AG04449 (cell line): ENCODE measurements around the gene HSP90B1.

Experiments
- CTCF ChIA-PET: fragments of 350-600 bp; formaldehyde crosslinking; extraction: SDS; loops from one replicate; lab custom pipeline; 2021; ENCODE audit warnings: antibody characterized with exemption; lab: Yijun Ruan, JAX
- POLR2A ChIA-PET: fragments of 400-600, 350-600 bp; formaldehyde crosslinking; extraction: SDS; loops from one replicate; lab custom pipeline; 2020; ENCODE audit warnings: antibody characterized with exemption, inconsistent platforms; lab: Yijun Ruan, JAX
- DNase-seq: peaks from one replicate; pipeline ENCODE4 v3.0.0-alpha.2; 2010; ENCODE audit warnings: low read depth, low spot score
- H3K4me3 ChIP-seq: 2 replicates; pipeline ENCODE4 v1.5.1; 2011; ENCODE audit warnings: low read depth, mild to moderate bottlenecking, control low read depth, low read length
- TF ChIP-seq, protein P1 (sequence below): IDR thresholded peaks from one replicate; pipeline ENCODE4 v1.5.1; 2011; ENCODE audit warnings: mild to moderate bottlenecking, moderate library complexity, low read length, control low read depth, inconsistent platforms; ENCODE audit not compliant: insufficient read depth; ENCODE audit errors: missing control alignments

Gene HSP90B1

DNA sequence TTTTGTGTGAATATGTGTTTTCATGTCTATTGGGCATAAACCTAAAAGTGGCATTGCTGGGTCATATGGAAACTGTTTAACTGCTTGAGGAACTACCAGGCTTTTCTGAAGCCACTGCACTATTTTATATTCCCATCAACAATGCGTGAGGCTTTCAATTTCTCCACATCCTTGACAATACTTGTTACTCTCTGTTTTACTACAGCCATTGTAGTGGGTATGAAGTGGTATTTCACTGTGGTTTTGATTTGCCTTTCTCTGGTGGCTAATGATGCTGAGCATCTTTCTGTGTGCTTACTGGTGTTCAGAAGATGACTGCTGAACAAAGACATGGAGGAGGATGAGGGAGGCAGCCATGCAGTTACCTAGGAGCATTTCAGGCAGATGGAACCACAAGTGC is 22.3 kb downstream of the HSP90B1 start:
- TF ChIP-seq, protein P1, sequence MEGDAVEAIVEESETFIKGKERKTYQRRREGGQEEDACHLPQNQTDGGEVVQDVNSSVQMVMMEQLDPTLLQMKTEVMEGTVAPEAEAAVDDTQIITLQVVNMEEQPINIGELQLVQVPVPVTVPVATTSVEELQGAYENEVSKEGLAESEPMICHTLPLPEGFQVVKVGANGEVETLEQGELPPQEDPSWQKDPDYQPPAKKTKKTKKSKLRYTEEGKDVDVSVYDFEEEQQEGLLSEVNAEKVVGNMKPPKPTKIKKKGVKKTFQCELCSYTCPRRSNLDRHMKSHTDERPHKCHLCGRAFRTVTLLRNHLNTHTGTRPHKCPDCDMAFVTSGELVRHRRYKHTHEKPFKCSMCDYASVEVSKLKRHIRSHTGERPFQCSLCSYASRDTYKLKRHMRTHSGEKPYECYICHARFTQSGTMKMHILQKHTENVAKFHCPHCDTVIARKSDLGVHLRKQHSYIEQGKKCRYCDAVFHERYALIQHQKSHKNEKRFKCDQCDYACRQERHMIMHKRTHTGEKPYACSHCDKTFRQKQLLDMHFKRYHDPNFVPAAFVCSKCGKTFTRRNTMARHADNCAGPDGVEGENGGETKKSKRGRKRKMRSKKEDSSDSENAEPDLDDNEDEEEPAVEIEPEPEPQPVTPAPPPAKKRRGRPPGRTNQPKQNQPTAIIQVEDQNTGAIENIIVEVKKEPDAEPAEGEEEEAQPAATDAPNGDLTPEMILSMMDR = no peak
- no peak overlapping the region for H3K4me3 ChIP-seq
- ChIA-PET POLR2A (no interaction called here), CTCF (interaction anchor here (2.3 kb wide), 1 partner anchor 157 kb away, joined by 5 read pairs; no protein-coding TSS in a partner anchor)
- no peak for DNase-seq

DNA sequence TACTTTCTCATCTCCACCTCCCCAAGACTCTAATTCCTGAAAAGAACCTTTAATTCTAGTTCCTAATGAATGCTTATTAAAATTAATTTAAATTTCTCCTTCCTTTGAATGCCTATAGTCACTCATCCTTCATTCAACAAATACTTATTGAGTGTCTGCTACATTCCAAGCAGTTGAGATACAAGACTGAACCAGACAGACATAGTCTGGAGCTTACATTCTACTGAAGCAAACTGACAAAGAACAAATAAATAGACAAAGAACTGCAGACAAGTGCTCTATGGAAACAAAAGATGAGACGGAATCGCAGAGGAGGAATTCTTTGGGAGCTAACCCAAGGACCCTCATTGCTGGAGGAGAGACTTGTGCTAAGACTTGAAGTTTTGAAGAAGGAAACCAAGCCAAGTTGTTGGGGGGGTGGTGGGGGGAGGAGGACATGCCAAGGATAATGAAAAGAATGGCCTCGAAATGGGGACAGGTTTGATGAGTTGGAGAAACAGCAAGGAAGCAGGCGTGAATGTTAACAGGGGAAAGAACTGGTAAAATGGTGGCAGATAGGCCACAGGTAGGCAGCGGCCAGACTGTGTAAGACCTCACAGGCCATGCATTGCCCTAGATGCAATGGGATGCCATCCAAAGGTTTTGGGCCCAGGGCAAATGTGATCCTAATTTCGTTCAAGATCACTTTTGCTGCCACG is 25.8 kb downstream of the HSP90B1 start:
- peak overlapping the region; percentile 87 for H3K4me3 ChIP-seq
- TF ChIP-seq, protein P1 = no peak
- no peak for DNase-seq
- ChIA-PET CTCF (interaction anchor here (1.1 to 1.5 kb wide), 6 partner anchors 10 to 79 kb away, joined by 3 to 13 read pairs (median 4); partner anchors contain the start of gene TDG), POLR2A (interaction anchor here (0.8 to 2.8 kb wide), 5 partner anchors 10 to 94 kb away, joined by 3 to 44 read pairs (median 4); partner anchors contain the start of genes GLT8D2, HSP90B1 and TDG)

DNA sequence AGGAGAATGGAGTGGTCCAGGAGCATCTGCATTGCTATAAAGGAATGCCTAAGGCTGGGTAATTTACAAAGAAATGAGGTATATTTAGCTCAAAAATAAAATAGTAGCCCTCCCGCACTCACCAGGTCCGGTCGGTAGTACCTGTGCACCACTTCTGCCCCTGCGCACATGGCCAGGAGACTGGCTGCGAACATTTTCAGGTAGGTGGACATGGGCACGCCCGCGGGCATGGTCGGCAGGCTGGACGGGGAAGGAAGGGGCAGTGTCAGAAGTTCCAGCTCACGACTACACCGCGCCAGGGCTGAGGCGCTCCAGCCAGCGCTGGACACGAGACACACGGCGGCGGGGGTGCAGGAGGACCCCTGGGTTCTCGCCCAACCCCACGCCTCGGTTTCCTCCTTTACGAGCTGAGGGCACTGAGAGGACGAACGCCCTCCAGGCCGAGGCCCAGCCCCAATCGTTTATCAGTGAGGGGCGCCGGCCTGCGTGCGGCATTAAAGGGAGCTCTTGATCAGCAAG is 26.4 kb downstream of the HSP90B1 start:
- no peak for DNase-seq
- ChIA-PET POLR2A (interaction anchor here (0.6 to 2.8 kb wide), 7 partner anchors 9 to 181 kb away, joined by 3 to 44 read pairs (median 4); partner anchors contain the start of genes GLT8D2, HSP90B1, NFYB and TDG), CTCF (interaction anchor here (0.6 to 1.5 kb wide), 6 partner anchors 9 to 152 kb away, joined by 3 to 13 read pairs (median 4); partner anchors contain the start of gene TDG)
- TF ChIP-seq, protein P1 = no peak
- H3K4me3 ChIP-seq = peak overlapping the region; percentile 87

DNA sequence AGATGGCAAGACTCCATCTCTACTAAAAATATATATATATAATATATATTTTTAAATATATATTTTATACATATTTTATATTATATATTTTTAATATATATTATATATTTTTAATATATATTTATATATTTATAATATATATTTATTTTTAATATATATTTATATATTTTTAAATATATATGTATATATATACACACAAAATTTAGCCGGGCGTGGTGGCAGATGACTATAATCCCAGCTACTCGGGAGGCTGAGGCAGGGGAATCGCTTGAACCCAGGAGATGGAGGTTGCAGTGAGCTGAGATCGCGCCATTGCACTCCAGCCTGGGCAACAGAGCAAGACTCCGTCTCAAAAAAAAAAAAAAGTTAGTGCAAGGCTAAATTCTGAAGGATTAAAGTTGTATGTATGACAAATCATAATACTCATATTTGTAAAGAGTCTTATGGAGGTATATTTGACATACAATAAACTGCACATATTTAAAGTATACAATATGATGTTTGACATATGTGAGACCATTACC is 27.7 kb downstream of the HSP90B1 start:
- ChIA-PET CTCF (no interaction called here), POLR2A (no interaction called here)
- no peak for DNase-seq
- H3K4me3 ChIP-seq = no peak overlapping the region
- TF ChIP-seq, protein P1 = no peak

- CTCF ChIA-PET = no interaction called here
- TF ChIP-seq, protein P1 = no peak
Measured at GRCh38 chr12:103958621-103959020, 28.4 kb downstream of the HSP90B1 start.

More at GRCh38 chr12:103958621-103959020, 28.4 kb downstream of the HSP90B1 start:
- no peak overlapping the region for H3K4me3 ChIP-seq
- POLR2A ChIA-PET = no interaction called here
- DNase-seq = no peak
